H9 (cell line): ENCODE measurements around the gene TMEM266. TPM values are rescaled to one million over a fixed set of nuclear protein-coding genes. Genes with fewer than 3 reads are reported as not detected.

Source experiments
- DNase-seq: peaks from one replicate; pipeline ENCODE4 v3.0.0-alpha.2; 2017
- H2AFZ ChIP-seq: one replicate; pipeline ENCODE4 v1.6.1; 2013; ENCODE audit warnings: mild to moderate bottlenecking, low read length, control low read depth, moderate library complexity
- H2AK5ac ChIP-seq: 2 replicates; pipeline ENCODE4 v1.6.1; 2013; ENCODE audit warnings: low read length, control low read depth, mixed read lengths; ENCODE audit not compliant: insufficient read length
- H2BK120ac ChIP-seq: one replicate; pipeline ENCODE4 v1.6.1; 2013; ENCODE audit warnings: low read depth, mild to moderate bottlenecking, low read length, control low read depth, inconsistent platforms; ENCODE audit not compliant: poor library complexity, severe bottlenecking
- H2BK12ac ChIP-seq: 2 replicates; pipeline ENCODE4 v1.6.1; 2013; ENCODE audit warnings: low read length, control low read depth, mixed read lengths, low read depth; ENCODE audit not compliant: insufficient read length
- H2BK15ac ChIP-seq: 2 replicates; pipeline ENCODE4 v1.6.1; 2013; ENCODE audit warnings: low read depth, low read length, control low read depth
- H2BK20ac ChIP-seq: one replicate; pipeline ENCODE4 v1.6.1; 2013; ENCODE audit warnings: low read depth, mild to moderate bottlenecking, low read length, control low read depth, inconsistent platforms; ENCODE audit not compliant: poor library complexity, severe bottlenecking
- H2BK5ac ChIP-seq: 2 replicates; pipeline ENCODE4 v1.6.1; 2013; ENCODE audit warnings: low read length, control low read depth, mixed read lengths; ENCODE audit not compliant: insufficient read length
- H3K14ac ChIP-seq: 2 replicates; pipeline ENCODE4 v1.6.1; 2013; ENCODE audit warnings: low read length, control low read depth; ENCODE audit not compliant: insufficient read depth
- H3K18ac ChIP-seq: 2 replicates; pipeline ENCODE4 v1.6.1; 2013; ENCODE audit warnings: low read depth, mild to moderate bottlenecking, mixed read lengths, low read length, control low read depth; ENCODE audit not compliant: insufficient read length
- H3K23ac ChIP-seq: 2 replicates; pipeline ENCODE4 v1.6.1; 2013; ENCODE audit warnings: low read length, control low read depth, mixed read lengths, low read depth; ENCODE audit not compliant: insufficient read length
- H3K23me2 ChIP-seq: 2 replicates; pipeline ENCODE4 v1.6.1; 2013; ENCODE audit warnings: low read depth, mild to moderate bottlenecking, mixed read lengths, low read length, control low read depth; ENCODE audit not compliant: insufficient read length, poor library complexity, severe bottlenecking
- H3K27ac ChIP-seq: 2 replicates; pipeline ENCODE4 v1.5.1; 2013; ENCODE audit warnings: low read length, control low read depth, mixed read lengths, low read depth; ENCODE audit not compliant: insufficient read length
- H3K27me3 ChIP-seq: 2 replicates; pipeline ENCODE4 v1.6.1; 2013; ENCODE audit warnings: low read length, control low read depth, inconsistent platforms; ENCODE audit not compliant: insufficient read depth
- H3K4ac ChIP-seq: 2 replicates; pipeline ENCODE4 v1.6.1; 2013; ENCODE audit warnings: low read depth, mild to moderate bottlenecking, control low read depth, inconsistent platforms, low read length, moderate library complexity
- H3K4me1 ChIP-seq: 2 replicates; pipeline ENCODE4 v1.6.1; 2013; ENCODE audit warnings: low read length, control low read depth, inconsistent platforms; ENCODE audit not compliant: insufficient read depth
- H3K4me2 ChIP-seq: 2 replicates; pipeline ENCODE4 v1.6.1; 2013; ENCODE audit warnings: low read length, control low read depth, mixed read lengths; ENCODE audit not compliant: insufficient read length, insufficient read depth
- H3K56ac ChIP-seq: 2 replicates; pipeline ENCODE4 v1.6.1; 2013; ENCODE audit warnings: low read depth, mild to moderate bottlenecking, mixed read lengths, low read length, control low read depth; ENCODE audit not compliant: insufficient read length
- H3K79me1 ChIP-seq: 2 replicates; pipeline ENCODE4 v1.6.1; 2013; ENCODE audit warnings: low read depth, mild to moderate bottlenecking, moderate library complexity, low read length, control low read depth, inconsistent platforms; ENCODE audit not compliant: insufficient read depth, poor library complexity, severe bottlenecking
- H3K79me2 ChIP-seq: 2 replicates; pipeline ENCODE4 v1.6.1; 2013; ENCODE audit warnings: low read length, control low read depth, inconsistent platforms; ENCODE audit not compliant: insufficient read depth
- H3K9ac ChIP-seq: 2 replicates; pipeline ENCODE4 v1.6.1; 2013; ENCODE audit warnings: low read length, control low read depth, mixed read lengths; ENCODE audit not compliant: insufficient read length; ENCODE audit errors: extremely low read depth
- H3K9me3 ChIP-seq: one replicate; pipeline ENCODE4 v1.6.1; 2013; ENCODE audit warnings: low read depth, low read length, inconsistent platforms; ENCODE audit not compliant: control insufficient read depth
- H3T11ph ChIP-seq: one replicate; pipeline ENCODE4 v1.6.1; 2013; ENCODE audit warnings: mild to moderate bottlenecking, low read length, control low read depth, inconsistent platforms
- H4K20me1 ChIP-seq: one replicate; pipeline ENCODE4 v1.6.1; 2013; ENCODE audit not compliant: control insufficient read depth, insufficient read length, insufficient read depth
- H4K5ac ChIP-seq: 2 replicates; pipeline ENCODE4 v1.6.1; 2013; ENCODE audit warnings: low read depth, mild to moderate bottlenecking, mixed read lengths, low read length, control low read depth; ENCODE audit not compliant: insufficient read length
- H4K8ac ChIP-seq: replicated peaks from 2 replicates; pipeline ENCODE4 v1.6.1; 2013; ENCODE audit warnings: low read length, control low read depth, mixed read lengths, low read depth; ENCODE audit not compliant: insufficient read length
- H4K91ac ChIP-seq: 2 replicates; pipeline ENCODE4 v1.6.1; 2013; ENCODE audit warnings: low read depth, mild to moderate bottlenecking, moderate library complexity, mixed read lengths, low read length, control low read depth; ENCODE audit not compliant: insufficient read length
- H3K27ac Mint-ChIP-seq, 3 experiments: 2 replicates in 2 of 3; 3 replicates in 1 of 3; pipeline ENCODE4 v1.8.0; 2020 to 2021; ENCODE audit warnings: mixed read lengths in 3 of 3, mild to moderate bottlenecking in 1 of 3, moderate library complexity in 1 of 3
- H3K27me3 Mint-ChIP-seq: 2 replicates; pipeline ENCODE4 v1.8.0; 2021; ENCODE audit warnings: low read depth, mild to moderate bottlenecking, moderate library complexity, mixed read lengths
- H3K36me3 Mint-ChIP-seq, 3 experiments: 2 replicates in 2 of 3; 3 replicates in 1 of 3; pipeline ENCODE4 v1.8.0; 2020 to 2021; ENCODE audit warnings: low read depth in 3 of 3, mixed read lengths in 3 of 3; ENCODE audit not compliant: insufficient read depth in 1 of 3
- H3K4me1 Mint-ChIP-seq, 2 experiments: 2 replicates each; pipeline ENCODE4 v1.8.0; 2020; ENCODE audit warnings: mixed read lengths in 2 of 2
- H3K4me3 Mint-ChIP-seq, 2 experiments: 2 replicates in 1 of 2; 3 replicates in 1 of 2; pipeline ENCODE4 v1.8.0; 2020 to 2021; ENCODE audit warnings: mild to moderate bottlenecking in 2 of 2, mixed read lengths in 2 of 2, moderate library complexity in 1 of 2
- H3K9me3 Mint-ChIP-seq, 2 experiments: 2 replicates in 1 of 2; 3 replicates in 1 of 2; pipeline ENCODE4 v1.8.0; 2020; ENCODE audit warnings: mild to moderate bottlenecking in 2 of 2, mixed read lengths in 2 of 2, moderate library complexity in 1 of 2
- CTCF ChIP-seq: fragments of 200-600 bp; sonication (generic); conservative IDR thresholded peaks from 3 replicates; pipeline ENCODE4 v1.8.0; 2021; ENCODE audit warnings: antibody characterized with exemption, mild to moderate bottlenecking
- WGBS: extraction: QIAGEN DNeasy Blood & Tissue Kit; methylation state at CpG from one replicate; pipeline ENCODE4 v1.1.7; 2013; ENCODE audit warnings: missing lambda C conversion rate, low lambda C conversion rate, mixed read lengths; ENCODE audit not compliant: insufficient read length; ENCODE audit errors: extremely low coverage; 5-methylcytosine and 5-hydroxymethylcytosine counted together
- total RNA-seq: library from RNA; stranded (reverse); gene quantifications from 2 replicates; pipeline ENCODE4 v1.2.1, GENCODE V29; 2021

TMEM266 gene
- total RNA-seq, 1 experiment from 2014 or later: 0.81 TPM

- no CpG with 5 or more reads among the region's 3 CpGs for WGBS
- H4K5ac ChIP-seq: no peak overlapping the region
- no peak overlapping the region for H2AK5ac ChIP-seq
- no peak overlapping the region for H4K8ac ChIP-seq
- no peak overlapping the region for H3K14ac ChIP-seq
- no peak overlapping the region for H3K4me2 ChIP-seq
- no peaks in the 10 kb centered on the region for H3K23me2 ChIP-seq
- H2BK120ac ChIP-seq: no peak overlapping the region
- no peaks in the 10 kb centered on the region for H3K4me1 ChIP-seq
- H2BK12ac ChIP-seq: no peak overlapping the region
- H4K91ac ChIP-seq: no peak overlapping the region
- no peak for DNase-seq
- H3K27me3 Mint-ChIP-seq: peaks cover 21% of the 10 kb centered on the region
- no peak overlapping the region for H2AFZ ChIP-seq
- H3T11ph ChIP-seq: no peak overlapping the region
- H3K4me1 Mint-ChIP-seq: peaks cover 9 to 10% of the 10 kb centered on the region in 2 experiments
- no peaks in the 10 kb centered on the region for H3K27me3 ChIP-seq
- H3K4me3 Mint-ChIP-seq: no peak overlapping the region
- no peaks in the 10 kb centered on the region for H3K79me1 ChIP-seq
- H2BK15ac ChIP-seq: no peak overlapping the region
- no peak overlapping the region for H3K23ac ChIP-seq
- H3K27ac Mint-ChIP-seq: no peak overlapping the region
- no peak overlapping the region for H3K4ac ChIP-seq
- H2BK20ac ChIP-seq: no peak overlapping the region
- H4K20me1 ChIP-seq: no peaks in the 10 kb centered on the region
- H3K36me3 Mint-ChIP-seq: no peaks in the 10 kb centered on the region
- H3K18ac ChIP-seq: no peak overlapping the region
- H3K9me3 Mint-ChIP-seq: peaks cover 0 to 2% of the 10 kb centered on the region in 2 experiments; a peak in 1 of 5 replicates
- H3K27ac ChIP-seq: no peak overlapping the region
- no peak overlapping the region for H3K9ac ChIP-seq
- no peaks in the 10 kb centered on the region for H3K79me2 ChIP-seq
- H2BK5ac ChIP-seq: no peak overlapping the region
- H3K56ac ChIP-seq: no peak overlapping the region
- H3K9me3 ChIP-seq: no peaks in the 10 kb centered on the region
- no peak for TF ChIP-seq CTCF
Measured at GRCh38 chr15:76098685-76099084, 38.9 kb downstream of the TMEM266 start.
